GM11168 (cell line): ENCODE measurements around the gene KCNH6.

ENCODE experiments used
- in situ Hi-C: fragments of 300-500 bp; cut with MboI; formaldehyde crosslinking; loops from one replicate; pipeline ENCODE4 v1.12.0; 2022; ENCODE audit warnings: low sequenced_read_pairs; ENCODE audit not compliant: unreplicated experiment

The KCNH6 gene

GRCh38 chr17:63529711-63530556, 6.8 kb downstream of the KCNH6 start:
- in situ Hi-C loops, result no loop called here

- in situ Hi-C loops, result no loop called here
Measured at GRCh38 chr17:63530557-63531021, 7.4 kb downstream of the KCNH6 start.

- in situ Hi-C loops, result no loop called here
Measured at GRCh38 chr17:63531022-63531965, 8.1 kb downstream of the KCNH6 start.

GRCh38 chr17:63533433-63534077, 10.4 kb downstream of the KCNH6 start:
- in situ Hi-C loops, result no loop called here

- in situ Hi-C loops, result no loop called here
Measured at GRCh38 chr17:63534078-63534570, 11.0 kb downstream of the KCNH6 start.

- in situ Hi-C loops, result no loop called here
Measured at GRCh38 chr17:63534816-63535455, 11.8 kb downstream of the KCNH6 start.

GRCh38 chr17:63535640-63536039, 12.5 kb downstream of the KCNH6 start:
- in situ Hi-C loops, result no loop called here

GRCh38 chr17:63537001-63537400, 13.8 kb downstream of the KCNH6 start:
- in situ Hi-C loops, result no loop called here

GRCh38 chr17:63537991-63538692, 15.0 kb downstream of the KCNH6 start:
- in situ Hi-C loops, result no loop called here

GRCh38 chr17:63538693-63539595, 15.8 kb downstream of the KCNH6 start:
- in situ Hi-C loops, result no loop called here

GRCh38 chr17:63540590-63540989, 17.4 kb downstream of the KCNH6 start:
- in situ Hi-C loops, result no loop called here

- in situ Hi-C loops, result no loop called here
Measured at GRCh38 chr17:63542218-63542545, 19.0 kb downstream of the KCNH6 start.

- in situ Hi-C loops, result no loop called here
Measured at GRCh38 chr17:63542942-63543821, 20.0 kb downstream of the KCNH6 start.

- in situ Hi-C loops, result no loop called here
Measured at GRCh38 chr17:63543822-63544420, 20.8 kb downstream of the KCNH6 start.

- in situ Hi-C loops, result no loop called here
Measured at GRCh38 chr17:63544467-63545301, 21.5 kb downstream of the KCNH6 start.
